Left ventricle myocardium inferior (tissue), 1 donor: ENCODE measurements around the gene ADAM15. TPM values are rescaled to one million over a fixed set of nuclear protein-coding genes. Genes with fewer than 3 reads are reported as not detected.

Source experiments
- DNase-seq: peaks from one replicate; pipeline ENCODE4 v3.0.0-alpha.2; 2020
- H3K27ac ChIP-seq: fragments of 200-600 bp; replicated peaks from 2 replicates; pipeline ENCODE4 v1.8.0; 2021
- H3K27me3 ChIP-seq: fragments of 200-600 bp; 2 replicates; pipeline ENCODE4 v1.8.0; 2021; ENCODE audit warnings: low read depth
- H3K36me3 ChIP-seq: fragments of 200-600 bp; 2 replicates; pipeline ENCODE4 v1.8.0; 2021
- H3K4me1 ChIP-seq: fragments of 200-600 bp; 2 replicates; pipeline ENCODE4 v1.8.0; 2021
- H3K4me3 ChIP-seq: fragments of 200-600 bp; 2 replicates; pipeline ENCODE4 v1.8.0; 2021; ENCODE audit warnings: mild to moderate bottlenecking, moderate library complexity
- H3K9me3 ChIP-seq: fragments of 200-600 bp; replicated peaks from 2 replicates; pipeline ENCODE4 v1.8.0; 2021
- CTCF ChIP-seq: fragments of 200-600 bp; IDR thresholded peaks from 2 replicates; pipeline ENCODE4 v1.8.0; 2021; ENCODE audit warnings: antibody characterized with exemption, mild to moderate bottlenecking, borderline replicate concordance
- intact Hi-C: fragments of 100-400 bp; cut with micrococcal nuclease; formaldehyde crosslinking; loops from one replicate; pipeline ENCODE4 v1.11.0; 2022
- total RNA-seq: library from RNA; stranded (reverse); fragmentation: NEBNext Ultra II Directional; extraction: Animal tissue kit (Norgen Biotek cat#: 25700); gene quantifications from one replicate; pipeline ENCODE4 v1.2.1, GENCODE V29; 2021
- donor health status: DM: no; HTN: yes; CAD: no; lungs with severe emphysema.

The ADAM15 gene
- total RNA-seq, 1 donor from 2014 or later = 82.1 TPM

- H3K9me3 ChIP-seq = no peaks in the 10 kb centered on the region
- H3K27ac ChIP-seq = no peak overlapping the region
- DNase-seq = no peak
- H3K27me3 ChIP-seq = peaks cover 26% of the 10 kb centered on the region
- no peak overlapping the region for H3K4me3 ChIP-seq
- intact Hi-C loops = no loop called here
- H3K36me3 ChIP-seq = no peaks in the 10 kb centered on the region
- TF ChIP-seq CTCF = no peak
- H3K4me1 ChIP-seq = peaks cover 52% of the 10 kb centered on the region
These were observed 35.9 kb downstream of the ADAM15 start for GRCh38 chr1:155086856-155087535.

GRCh38 chr1:155091071-155092051 is 40.2 kb downstream of the ADAM15 start:
- Histone ChIP-seq H3K4me1 (peaks cover 29% of the 10 kb centered on the region), H3K4me3 (no peak overlapping the region), H3K27me3 (no peaks in the 10 kb centered on the region), H3K9me3 (no peaks in the 10 kb centered on the region), H3K36me3 (no peaks in the 10 kb centered on the region), H3K27ac (no peak overlapping the region)
- peak; percentile 70 for DNase-seq
- intact Hi-C loops = loop anchor here (5.0 kb wide), 2 partner anchors 36 to 76 kb away; partner anchors contain the start of gene EFNA1
- TF ChIP-seq CTCF = peak; percentile 99

- TF ChIP-seq CTCF = no peak
- Histone ChIP-seq H3K36me3 (no peaks in the 10 kb centered on the region), H3K4me1 (peaks cover 23% of the 10 kb centered on the region), H3K27me3 (no peaks in the 10 kb centered on the region), H3K27ac (no peak overlapping the region), H3K9me3 (no peaks in the 10 kb centered on the region), H3K4me3 (no peak overlapping the region)
- DNase-seq = no peak
- intact Hi-C loops = loop anchor here (5.0 kb wide), 2 partner anchors 35 to 75 kb away; partner anchors contain the start of gene EFNA1
These were observed 41.0 kb downstream of the ADAM15 start for GRCh38 chr1:155092131-155092530.

GRCh38 chr1:155092641-155093040 is 41.5 kb downstream of the ADAM15 start:
- DNase-seq = no peak
- intact Hi-C loops = loop anchor here (5.0 kb wide), 2 partner anchors 35 to 75 kb away; partner anchors contain the start of gene EFNA1
- Histone ChIP-seq H3K4me1 (peaks cover 23% of the 10 kb centered on the region), H3K27ac (no peak overlapping the region), H3K9me3 (no peaks in the 10 kb centered on the region), H3K27me3 (no peaks in the 10 kb centered on the region), H3K4me3 (no peak overlapping the region), H3K36me3 (no peaks in the 10 kb centered on the region)
- no peak for TF ChIP-seq CTCF

GRCh38 chr1:155093911-155094621 is 43.0 kb downstream of the ADAM15 start:
- no peak for DNase-seq
- Histone ChIP-seq H3K36me3 (no peaks in the 10 kb centered on the region), H3K4me1 (peaks cover 23% of the 10 kb centered on the region), H3K9me3 (no peaks in the 10 kb centered on the region), H3K27me3 (no peaks in the 10 kb centered on the region), H3K4me3 (no peak overlapping the region), H3K27ac (peak overlapping the region; percentile 48)
- intact Hi-C loops = loop anchor here (5.0 kb wide), 2 partner anchors 33 to 73 kb away; partner anchors contain the start of gene EFNA1
- peak; percentile 56 for TF ChIP-seq CTCF
